ENCODE measurements around the gene TMEM191C. TPM values are rescaled to one million over a fixed set of nuclear protein-coding genes. Genes with fewer than 3 reads are reported as not detected.
"Not testable (repeated sequence)": the region's sequence is repeated elsewhere in the genome, so short reads cannot be mapped to it uniquely, and the experiment has no call there.

The TMEM191C gene
- total RNA-seq, 1 donor from 2014 or later = 1.7 TPM

- intact Hi-C loops (cut with micrococcal nuclease) = no loop called here
Observed at GRCh38 chr22:21446128-21446826, 20.9 kb upstream of the TMEM191C start.

GRCh38 chr22:21446827-21447690 lies 20.1 kb upstream of the TMEM191C start:
- intact Hi-C loops (cut with micrococcal nuclease) = no loop called here

GRCh38 chr22:21447694-21448402 lies 19.3 kb upstream of the TMEM191C start:
- intact Hi-C loops (cut with micrococcal nuclease) = no loop called here

GRCh38 chr22:21448627-21449416 lies 18.4 kb upstream of the TMEM191C start:
- intact Hi-C loops (cut with micrococcal nuclease) = no loop called here

- intact Hi-C loops (cut with micrococcal nuclease) = no loop called here
Observed at GRCh38 chr22:21449531-21450319, 17.5 kb upstream of the TMEM191C start.

DNA sequence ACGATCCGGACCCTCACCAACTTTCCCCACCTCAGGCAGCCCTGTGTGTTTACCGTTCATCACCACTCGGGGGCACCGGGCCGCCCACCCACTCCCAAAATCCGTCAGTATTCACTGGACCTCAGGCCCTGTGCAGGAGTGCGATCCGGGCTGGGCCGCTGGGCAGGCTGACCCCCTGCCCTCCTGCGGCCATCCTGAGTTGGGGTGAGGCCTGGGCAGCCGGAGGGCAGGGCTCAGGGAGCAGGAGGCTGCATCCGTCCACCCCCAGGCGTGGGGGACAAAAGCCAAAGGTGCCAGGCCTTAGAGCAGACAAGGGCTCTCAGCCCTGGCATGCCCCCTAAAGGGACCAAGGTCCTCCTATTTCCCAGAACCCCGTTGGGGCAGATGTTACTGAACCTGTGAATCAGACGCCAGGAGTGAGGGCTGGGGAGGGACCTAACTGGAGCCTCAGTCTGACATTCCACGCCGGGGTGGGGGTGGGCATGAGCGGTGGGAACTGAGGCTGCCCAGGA lies 16.8 kb upstream of the TMEM191C start:
- intact Hi-C loops (cut with micrococcal nuclease) = no loop called here

DNA sequence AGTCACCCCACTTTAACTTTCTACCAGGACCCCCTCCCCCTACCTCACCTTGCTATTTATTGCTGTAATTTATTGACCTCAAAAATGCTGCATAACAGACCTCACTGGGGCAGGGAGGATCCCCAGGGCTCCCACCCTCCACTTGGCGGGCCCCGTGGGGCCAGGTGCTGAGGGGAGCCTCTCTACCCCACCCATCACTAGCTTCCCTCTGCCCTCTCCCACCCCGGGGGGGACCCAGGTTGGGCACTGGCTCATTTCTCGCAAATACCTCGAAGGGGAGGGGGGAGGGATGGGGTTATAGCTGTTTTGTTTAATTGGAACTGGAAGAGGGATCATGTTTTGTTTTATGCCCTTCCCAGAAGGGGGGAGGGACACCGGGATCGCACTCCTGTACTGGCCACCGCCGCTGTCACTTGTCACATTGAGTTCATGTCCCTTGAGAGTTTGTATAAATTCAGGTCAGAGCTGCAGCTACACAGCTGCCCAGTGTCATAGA lies 16.3 kb upstream of the TMEM191C start:
- intact Hi-C loops (cut with micrococcal nuclease) = no loop called here

GRCh38 chr22:21451545-21452520 lies 15.4 kb upstream of the TMEM191C start:
- intact Hi-C loops (cut with micrococcal nuclease) = no loop called here

GRCh38 chr22:21452666-21453065 lies 14.5 kb upstream of the TMEM191C start:
- intact Hi-C loops (cut with micrococcal nuclease) = not testable (repeated sequence)

- intact Hi-C loops (cut with micrococcal nuclease) = not testable (repeated sequence)
Observed at GRCh38 chr22:21454998-21455333, 12.2 kb upstream of the TMEM191C start.

- intact Hi-C loops (cut with micrococcal nuclease) = no loop called here
Observed at GRCh38 chr22:21455334-21456089, 11.7 kb upstream of the TMEM191C start.

- intact Hi-C loops (cut with micrococcal nuclease) = no loop called here
Observed at GRCh38 chr22:21457023-21457787, 10.0 kb upstream of the TMEM191C start.

GRCh38 chr22:21462672-21463071 lies 4.5 kb upstream of the TMEM191C start:
- intact Hi-C loops (cut with micrococcal nuclease) = not testable (repeated sequence)

GRCh38 chr22:21468194-21469096 lies 1.3 kb downstream of the TMEM191C start:
- intact Hi-C loops (cut with micrococcal nuclease) = not testable (repeated sequence)

DNA sequence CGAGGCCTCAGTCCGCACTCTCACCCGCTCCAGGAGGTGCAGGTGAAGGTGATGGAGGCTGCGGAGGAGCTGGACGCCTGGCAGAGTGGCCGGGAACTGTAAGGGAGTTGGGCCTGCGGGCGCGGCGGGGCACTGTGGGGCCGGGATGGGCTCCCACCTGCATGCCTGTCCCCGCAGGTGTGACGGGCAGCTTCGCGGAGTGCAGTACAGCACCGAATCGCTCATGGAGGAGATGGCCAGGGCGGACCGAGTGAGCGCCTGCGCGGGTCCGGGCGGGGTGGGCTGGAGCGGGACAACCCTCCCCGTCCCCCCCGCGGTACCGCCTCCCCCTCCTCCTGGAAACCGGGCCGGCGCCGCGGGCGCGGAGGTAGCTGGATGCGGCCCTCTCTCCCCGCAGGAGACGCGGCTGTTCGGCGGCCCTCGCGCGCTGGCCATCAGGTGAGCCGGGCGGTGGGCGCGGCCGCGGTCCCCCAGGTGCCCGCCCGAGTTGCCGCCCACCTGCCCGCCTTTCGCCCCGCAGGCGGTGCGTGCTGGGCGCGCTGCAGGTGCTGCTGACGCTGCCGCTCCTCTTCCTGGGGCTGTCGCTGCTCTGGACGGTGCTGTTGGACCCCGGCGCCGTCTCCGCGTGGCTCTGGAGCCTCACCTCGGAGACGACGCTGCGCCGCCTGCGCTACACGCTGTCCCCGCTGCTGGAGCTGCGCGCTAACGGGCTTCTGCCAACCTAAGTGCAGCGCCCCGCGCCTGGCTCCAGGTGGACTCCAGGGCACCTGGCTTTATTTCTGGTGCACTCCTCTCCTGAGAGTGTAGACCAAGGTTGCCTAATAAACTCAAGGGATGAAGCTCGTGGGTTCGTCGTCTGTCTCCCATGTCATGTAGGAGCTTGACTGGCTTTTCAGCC lies 2.2 kb downstream of the TMEM191C start:
- intact Hi-C loops (cut with micrococcal nuclease) = not testable (repeated sequence)

All from T-helper 1 cell treated with Interleukin-12 subunit alpha and Interleukin-12 subunit beta and Interleukin-4 antibody, amounts not matched to agents 30 ng/mL and 1 ng/mL, for 36 hours (primary cell).